Activated T-helper 9 cell treated with anti-CD3 and anti-CD28 coated beads, Interleukin-2, amount 50 U/mL, for 16 hours (primary cell): ENCODE data around the gene ZNF628.
A peak's percentile ranks its signal among the peaks of the same experiment; 100 is the strongest.

ENCODE experiments used
- DNase-seq: peaks from one replicate; pipeline ENCODE4 v3.0.0-alpha.2; 2020; ENCODE audit warnings: low read depth

The ZNF628 gene

DNA sequence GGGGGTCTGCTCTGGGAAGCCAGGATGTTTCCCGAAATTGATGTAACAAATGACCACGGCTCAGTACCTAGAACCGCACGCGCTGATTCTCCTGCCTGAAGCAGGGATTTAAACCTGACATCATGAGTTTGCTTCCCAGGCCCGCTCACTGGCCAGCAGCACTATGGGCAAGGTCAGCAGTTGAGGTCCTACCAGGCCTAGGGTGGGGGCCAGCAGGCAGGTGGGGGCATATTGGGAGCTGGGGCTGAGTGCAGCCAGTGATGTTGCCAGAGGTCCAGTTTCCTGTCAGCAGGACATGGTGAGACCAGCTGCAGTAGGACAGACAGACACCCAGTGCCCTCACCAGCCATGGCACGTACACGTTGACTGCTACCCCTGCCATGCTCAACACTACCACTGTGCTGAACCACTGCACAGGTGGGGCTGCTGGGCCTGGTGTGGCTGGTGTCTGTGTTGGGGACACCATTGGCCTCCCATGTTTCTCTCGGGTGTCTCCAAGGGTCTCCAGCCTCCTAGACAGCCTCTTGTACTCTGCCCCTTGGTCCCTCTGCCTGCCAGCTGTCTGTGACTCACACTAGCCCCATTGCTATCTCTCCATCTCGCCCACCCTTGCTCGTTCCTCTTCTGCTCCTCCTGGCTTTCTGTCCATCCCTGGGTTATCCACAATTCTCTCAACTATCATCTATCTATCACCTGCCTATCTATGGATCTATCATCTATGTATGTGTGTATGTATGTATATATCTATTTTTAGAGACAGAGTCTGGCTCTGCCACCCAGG is 10.8 kb upstream of the ZNF628 start:
- DNase-seq: no peak

DNA sequence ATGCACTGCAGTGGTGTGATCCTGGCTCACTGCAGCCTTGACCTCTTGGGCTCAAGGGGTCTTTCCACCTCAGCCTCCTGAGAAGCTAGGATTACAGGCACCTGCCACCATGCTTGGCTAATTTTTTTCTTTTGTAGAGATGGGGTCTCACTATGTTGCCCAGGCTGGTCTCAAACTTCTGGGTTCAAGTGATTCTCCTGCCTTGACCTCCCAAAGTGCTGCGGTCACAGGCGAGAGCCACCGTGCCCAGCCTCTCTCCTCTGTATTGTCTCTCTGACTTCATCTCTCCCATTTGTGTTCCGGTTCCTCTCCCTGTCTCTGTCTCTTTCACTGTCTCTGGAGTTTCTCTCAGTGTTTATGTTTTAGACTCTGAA is 10.2 kb upstream of the ZNF628 start:
- DNase-seq: no peak

DNA sequence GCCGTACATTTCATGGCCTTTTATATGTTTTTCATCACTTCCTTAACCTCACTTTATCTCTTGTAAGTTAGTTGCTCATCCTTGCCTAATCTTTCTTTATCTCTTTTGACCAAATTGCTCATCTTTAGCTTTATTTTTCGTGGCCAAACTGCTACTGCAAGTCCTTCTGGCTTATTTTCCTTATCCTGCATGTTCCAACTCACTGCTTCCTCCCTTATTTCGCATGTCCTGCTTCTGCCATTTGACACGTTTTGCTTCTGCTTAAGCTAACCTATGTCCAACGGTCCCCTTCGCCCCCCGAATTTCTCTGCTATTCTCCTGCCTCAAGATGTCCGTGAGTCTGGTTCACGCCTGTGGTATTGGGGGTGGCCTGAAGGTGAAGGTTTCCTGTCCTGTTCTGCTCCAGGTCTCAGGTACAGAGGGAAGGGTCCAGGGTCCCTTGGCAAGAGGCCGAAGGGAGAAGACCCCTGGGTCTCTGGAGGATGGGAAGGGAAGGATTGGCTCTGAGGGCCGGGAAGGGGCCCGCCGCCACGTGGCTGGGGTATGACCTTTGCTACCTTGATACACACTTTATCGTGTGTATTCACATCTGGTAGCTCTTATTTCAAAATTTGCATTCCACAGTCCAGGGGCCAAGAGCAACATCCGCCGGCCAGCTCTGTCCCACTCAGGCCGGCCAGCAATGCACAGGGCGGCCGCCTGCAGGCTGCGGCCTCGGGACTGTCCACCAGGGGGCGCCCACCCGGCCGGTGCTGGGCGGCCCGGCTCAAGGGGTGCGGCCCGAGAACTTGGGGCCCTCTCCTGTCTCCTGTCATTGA is 9.0 kb upstream of the ZNF628 start:
- peak; percentile 61 for DNase-seq

DNA sequence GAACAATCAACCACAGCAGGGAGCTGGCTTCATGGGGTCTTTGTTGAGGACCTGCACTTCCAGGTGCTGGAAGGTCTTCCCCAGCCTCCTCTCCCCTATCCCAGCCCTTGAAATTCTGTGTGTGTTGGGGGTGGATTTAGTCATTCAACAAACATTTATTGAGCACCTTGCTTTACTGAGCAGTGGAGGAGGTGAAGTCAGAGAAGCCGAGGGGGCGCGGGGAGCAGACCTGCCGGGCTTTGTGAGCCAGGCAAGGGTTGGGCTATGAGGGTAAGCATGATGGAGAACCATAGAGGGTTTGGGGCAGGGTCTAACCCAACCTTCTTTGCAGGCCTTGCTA is 8.4 kb upstream of the ZNF628 start:
- DNase-seq: no peak

DNA sequence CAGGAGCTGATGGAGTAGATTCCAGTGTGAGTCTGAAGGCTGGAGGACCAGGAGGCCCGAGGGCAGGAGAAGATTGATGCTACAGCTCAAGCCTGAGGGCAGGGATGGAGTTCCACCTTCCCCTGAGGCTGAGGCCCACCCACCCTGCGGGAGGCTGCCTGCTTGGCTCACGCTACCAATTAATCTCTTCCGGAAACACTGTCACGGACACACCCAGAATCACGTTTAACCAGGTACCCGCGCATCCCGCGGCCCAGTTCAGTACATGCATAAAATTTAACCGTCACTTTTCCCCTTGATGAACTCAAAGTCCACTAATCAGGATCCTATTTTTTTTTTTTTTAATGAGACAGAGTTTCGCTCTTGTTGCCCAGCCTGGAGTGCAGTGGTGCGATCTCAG is 5.2 kb upstream of the ZNF628 start:
- DNase-seq: no peak

DNA sequence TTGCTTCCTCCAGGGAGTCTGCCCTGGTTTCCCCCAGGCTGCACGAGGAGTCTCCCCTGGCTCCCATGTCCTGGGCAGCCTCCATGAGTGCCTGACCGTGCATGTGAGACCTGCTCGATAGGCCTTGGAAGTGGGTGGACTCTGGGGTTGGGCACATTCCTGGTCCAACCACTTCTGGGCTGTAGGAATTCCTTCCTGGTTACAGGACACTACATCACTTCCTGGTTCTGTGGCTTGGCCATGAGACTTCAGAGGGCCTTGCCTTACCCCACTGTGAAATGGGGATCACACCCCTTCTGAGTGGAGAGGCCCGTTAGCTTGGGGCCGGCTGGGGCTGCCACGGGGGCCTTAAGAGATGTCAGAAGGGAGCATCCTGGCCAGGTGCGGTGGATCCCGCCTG is 4.0 kb upstream of the ZNF628 start:
- no peak for DNase-seq

DNA sequence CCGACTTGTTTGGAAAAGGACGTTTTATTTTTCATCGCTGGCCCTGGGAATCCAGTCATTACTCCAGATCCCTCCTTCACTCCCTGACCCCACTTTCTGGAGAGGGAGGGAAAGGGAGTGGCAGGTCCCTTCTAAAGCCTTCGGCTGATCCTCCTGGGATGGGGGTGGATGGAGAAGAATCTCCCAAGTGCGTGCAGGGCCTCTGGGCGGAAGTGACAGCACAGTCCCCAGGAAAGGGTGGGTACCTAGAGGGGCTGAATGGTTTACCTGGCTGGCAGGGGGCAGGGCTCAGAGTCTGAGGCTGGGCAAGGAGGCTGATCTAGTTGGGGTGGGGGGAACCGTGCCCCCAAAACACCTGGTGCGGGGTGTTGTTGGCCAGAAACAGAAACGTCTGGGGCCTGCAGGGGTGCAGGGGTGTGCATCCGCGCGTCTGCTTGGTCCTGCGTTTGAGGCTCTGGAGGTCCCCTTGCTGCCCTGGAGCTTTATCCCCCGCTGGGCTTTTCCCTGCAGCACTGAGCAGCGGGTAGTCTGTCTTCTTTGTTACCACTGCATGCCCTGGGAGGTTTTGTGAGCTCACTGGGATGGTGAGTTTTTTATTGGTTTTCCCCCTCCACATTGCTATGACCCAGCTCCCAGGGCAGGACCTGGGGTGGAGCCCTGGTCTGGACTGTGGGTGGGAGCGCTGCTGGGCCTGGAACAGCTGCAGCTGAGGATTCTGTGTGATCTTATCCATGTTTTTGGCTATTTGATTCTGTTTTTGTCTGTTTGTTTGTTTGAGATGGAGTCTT is 3.0 kb upstream of the ZNF628 start:
- no peak for DNase-seq

DNA sequence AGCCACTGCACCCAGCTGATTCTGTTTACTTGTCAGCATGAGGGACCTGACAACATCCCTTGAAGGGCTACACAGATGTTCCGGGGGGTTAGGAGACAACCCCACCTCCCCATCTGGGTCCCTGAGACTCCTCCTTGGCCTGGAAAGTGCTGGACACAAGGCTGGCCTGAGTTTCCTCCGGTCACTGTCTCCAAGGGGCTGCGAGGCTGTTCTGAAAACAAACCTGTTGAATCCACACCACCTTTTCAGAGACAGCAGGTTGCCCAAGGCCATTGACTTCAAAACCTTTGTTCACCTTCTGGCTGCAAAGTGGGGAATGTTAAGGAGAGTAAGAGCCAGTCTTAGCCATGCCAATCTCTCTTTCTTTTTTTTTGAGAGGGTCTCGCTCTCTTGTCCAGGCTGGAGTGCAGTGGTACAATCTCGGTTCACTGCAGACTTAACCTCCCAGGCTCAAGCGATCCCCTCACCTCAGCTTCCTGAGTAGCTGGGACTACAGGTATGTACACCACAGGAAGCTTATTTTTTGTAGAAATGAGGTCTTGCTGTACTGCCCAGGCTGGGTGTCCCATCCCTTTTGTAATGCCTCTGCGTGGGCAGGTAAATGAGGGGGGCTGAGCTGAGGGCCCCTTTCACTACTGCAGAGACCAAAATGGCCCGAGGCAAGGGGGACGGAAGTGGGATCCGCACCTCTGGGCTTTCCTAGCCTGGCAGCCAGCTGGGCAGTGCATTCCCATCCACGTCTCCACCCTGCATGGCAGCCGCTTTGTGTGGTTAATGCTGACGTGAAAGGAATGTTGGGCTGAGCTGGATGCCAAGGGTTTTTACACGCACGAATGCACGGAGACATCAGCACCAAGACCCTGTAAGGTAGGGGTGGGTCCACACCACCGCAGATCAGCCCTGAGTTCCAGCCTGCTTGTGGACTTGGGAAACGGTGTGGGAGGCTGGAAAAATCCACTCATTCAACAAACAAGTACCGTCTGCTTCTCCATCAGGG is 1.9 kb upstream of the ZNF628 start:
- no peak for DNase-seq

DNA sequence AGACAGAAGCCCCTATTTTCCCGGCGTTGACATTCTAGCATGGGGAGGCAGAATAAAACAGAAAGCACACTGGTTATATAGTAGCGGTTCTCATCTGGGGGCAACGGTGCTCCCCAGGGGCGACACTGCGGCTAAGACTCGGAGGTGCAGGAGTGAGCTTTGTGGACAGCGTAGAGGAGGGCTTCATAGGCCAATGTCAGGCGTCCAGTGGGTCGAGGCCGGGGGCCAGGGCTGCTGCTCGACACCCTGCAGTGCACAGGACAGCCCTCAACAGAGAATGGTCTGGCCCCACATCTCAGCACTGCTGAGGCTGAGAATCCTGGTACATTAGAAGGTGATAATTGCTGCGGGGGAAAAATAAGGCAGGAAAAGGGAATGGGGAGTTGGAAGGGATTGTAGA is 1.5 kb downstream of the ZNF628 start:
- DNase-seq: no peak

DNA sequence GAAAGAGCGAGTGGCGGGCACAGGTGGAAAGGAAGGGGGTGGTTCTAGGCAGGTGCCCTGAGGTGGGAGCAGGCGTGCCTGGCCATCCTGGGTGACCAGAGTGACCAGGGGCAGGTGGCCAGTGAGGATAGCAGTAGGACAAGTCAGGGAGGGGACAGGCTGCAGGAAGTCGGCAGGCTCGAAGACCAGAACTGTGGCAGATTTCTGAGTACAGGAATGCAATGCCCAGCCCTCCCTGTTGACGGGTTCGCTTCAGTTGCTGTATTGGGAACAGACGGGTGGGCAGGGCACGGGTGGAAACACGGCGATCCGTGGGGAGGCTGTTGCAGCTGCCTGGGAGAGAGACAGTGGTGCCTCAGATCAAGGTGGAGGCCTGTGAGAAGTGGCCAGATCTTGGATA is 1.9 kb downstream of the ZNF628 start:
- no peak for DNase-seq

DNA sequence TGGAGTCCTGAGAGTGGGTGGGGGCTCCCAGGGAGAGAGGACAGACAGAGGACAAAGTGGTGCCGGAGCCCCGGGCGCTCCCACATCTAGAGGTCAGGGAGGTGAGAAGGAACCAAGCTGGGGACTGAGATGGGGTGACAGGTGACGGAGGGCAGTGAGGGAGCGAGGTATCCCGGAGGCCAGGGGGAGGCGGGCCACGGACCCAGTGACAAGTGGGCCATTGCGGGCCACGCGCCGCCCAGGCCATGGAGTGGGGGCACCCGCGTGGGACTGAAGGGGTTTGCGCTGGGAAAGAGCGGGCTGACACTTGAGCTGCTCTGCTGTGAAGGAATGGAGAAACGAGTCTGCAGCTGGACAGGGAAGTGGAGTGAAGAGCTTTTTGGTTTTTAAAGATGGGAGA is 2.6 kb downstream of the ZNF628 start:
- DNase-seq: no peak

DNA sequence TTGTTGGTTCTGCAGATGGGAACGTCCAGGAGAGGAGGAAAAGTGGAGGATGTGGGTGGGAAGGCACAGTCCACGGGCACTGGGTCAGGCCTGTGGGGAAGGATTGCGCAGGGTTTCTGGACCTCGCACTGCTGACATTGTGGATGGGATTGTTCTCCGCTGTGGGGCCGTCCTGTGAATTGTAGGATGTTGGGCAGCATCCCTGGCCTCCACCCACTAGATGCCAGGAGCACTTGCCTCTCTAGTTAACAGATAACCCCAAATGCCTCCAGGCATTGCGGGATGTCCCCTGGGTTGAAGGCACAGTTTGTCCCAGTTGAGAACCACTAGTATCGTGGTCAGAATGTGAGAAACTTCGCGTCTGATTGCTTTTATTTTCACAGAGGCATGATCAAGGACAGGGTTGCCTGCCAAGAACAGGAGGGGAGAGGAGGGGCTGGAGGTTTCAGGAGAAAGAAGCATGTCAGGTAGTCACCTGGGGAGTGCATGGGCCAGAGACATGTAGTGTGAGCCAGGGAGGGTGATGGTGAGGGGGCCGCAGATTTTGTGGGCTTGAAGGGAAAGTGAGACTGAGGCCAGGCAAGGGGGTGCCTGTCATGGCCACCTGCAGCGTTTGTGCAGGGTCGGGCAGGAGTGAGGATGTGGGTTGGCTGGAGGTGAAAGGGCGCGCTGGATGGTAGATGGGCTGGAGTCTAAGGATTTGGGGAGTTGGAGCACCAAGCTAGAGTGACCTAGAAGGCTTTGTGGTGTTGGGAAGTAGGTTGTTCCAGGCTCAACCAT is 3.2 kb downstream of the ZNF628 start:
- no peak for DNase-seq

DNA sequence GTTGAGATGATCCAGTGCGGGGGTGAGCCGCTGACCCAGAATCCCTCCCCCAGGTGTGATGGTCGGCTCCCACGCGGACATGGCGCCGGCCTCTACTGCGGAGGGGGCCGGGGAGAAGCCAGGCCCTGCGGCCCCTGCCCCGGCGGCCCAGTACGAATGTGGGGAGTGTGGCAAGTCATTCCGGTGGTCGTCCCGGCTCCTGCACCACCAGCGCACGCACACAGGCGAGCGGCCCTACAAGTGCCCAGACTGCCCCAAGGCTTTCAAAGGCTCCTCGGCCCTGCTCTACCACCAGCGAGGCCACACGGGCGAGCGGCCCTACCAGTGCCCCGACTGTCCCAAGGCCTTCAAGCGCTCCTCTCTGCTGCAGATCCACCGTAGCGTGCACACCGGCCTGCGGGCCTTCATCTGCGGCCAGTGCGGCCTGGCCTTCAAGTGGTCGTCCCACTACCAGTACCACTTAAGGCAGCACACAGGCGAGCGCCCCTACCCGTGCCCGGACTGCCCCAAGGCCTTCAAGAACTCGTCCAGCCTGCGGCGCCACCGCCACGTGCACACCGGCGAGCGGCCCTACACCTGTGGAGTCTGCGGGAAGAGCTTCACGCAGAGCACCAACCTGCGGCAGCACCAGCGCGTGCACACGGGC is 4.9 kb downstream of the ZNF628 start:
- no peak for DNase-seq

DNA sequence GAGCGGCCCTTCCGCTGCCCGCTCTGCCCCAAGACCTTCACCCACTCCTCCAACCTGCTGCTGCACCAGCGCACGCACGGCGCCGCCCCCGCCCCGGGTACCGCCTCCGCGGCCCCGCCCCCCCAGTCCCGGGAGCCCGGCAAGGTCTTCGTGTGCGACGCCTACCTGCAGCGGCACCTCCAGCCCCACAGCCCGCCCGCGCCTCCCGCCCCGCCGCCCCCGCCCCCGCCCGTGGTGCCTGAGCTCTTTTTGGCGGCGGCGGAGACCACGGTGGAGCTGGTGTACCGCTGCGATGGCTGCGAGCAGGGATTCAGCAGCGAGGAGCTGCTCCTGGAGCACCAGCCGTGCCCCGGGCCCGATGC is 5.4 kb downstream of the ZNF628 start:
- no peak for DNase-seq

DNA sequence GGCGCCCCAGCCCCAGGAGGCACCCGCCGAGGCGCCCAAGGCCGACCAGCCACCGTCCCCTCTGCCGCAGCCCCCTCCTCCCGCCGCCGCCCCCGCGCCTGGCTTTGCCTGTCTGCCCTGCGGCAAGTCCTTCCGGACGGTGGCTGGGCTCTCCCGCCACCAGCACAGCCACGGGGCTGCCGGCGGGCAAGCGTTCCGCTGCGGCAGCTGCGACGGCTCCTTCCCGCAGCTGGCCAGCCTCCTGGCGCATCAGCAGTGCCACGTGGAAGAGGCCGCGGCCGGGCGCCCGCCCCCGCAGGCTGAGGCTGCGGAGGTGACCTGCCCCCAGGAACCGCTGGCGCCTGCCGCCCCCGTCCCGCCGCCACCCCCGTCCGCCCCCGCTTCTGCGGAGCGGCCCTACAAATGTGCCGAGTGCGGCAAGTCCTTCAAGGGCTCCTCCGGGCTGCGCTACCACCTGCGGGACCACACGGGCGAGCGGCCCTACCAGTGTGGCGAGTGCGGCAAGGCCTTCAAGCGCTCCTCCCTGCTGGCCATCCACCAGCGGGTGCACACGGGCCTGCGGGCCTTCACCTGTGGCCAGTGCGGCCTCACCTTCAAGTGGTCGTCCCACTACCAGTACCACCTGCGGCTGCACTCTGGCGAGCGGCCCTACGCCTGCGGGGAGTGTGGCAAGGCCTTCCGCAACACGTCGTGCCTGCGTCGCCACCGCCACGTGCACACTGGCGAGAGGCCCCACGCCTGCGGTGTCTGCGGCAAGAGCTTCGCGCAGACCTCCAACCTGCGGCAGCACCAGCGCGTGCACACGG is 5.9 kb downstream of the ZNF628 start:
- no peak for DNase-seq

DNA sequence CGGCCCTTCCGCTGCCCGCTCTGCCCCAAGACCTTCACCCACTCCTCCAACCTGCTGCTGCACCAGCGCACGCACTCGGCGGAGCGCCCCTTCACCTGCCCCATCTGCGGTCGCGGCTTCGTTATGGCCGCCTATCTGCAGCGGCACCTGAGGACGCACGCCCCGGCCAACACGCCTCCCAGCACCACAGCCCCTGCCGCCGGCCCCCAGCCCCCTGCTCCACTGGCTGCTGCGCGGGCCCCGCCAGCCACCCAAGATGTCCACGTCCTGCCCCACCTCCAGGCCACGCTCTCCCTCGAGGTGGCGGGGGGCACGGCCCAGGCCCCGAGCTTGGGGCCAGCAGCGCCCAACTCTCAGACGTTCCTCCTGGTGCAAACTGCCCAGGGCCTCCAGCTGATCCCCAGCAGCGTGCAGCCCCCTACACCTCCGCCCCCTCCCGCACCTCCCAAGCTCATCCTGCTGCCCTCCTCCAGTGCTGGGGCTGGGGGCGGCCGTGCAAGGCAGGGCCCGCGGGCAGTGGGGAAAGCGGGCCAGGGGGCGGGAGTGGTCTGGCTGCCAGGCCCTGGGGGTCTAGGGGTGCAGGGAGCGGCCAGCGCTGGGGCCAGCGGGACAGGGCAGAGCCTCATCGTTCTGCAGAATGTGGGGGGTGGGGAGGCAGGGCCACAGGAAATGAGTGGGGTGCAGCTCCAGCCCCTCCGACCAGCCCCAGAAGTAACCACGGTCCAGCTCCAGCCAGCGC is 6.7 kb downstream of the ZNF628 start:
- no peak for DNase-seq

DNA sequence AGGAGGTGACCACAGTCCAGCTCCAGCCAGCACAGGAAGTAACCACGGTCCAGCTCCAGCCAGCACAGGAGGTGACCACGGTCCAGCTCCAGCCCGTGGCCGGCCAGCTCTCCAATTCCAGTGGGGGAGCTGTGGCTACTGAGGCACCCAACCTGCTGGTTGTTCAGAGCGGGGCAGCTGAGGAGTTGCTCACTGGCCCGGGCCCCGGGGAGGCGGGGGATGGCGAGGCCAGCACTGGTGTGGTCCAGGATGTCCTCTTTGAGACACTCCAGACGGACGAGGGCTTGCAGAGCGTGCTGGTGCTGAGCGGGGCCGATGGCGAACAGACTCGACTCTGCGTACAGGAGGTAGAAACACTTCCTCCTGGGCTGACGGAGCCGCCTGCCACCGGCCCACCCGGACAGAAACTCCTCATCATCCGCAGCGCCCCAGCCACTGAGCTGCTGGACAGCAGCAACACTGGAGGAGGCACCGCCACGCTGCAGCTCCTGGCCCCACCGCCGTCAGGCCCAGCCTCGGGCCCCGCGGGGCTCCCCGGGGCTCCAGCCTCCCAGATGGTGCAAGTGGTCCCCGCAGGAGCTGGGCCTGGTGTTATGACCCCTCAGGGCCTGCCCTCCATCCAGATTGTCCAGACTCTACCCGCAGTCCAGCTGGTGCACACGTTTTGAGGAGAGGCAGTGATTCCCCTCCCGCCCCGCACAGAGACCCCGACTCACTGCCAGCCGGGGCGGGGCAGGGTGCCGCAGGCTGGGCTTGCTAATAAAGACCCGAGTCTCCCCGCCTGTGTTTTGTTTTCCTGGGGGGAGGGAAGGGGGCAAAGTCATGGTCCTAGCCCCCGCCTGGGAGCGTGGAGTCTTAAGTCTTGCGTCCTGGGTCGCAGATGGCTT is 7.5 kb downstream of the ZNF628 start:
- DNase-seq: no peak
